Mesothelial cell of epicardium (in vitro differentiated cells): ENCODE measurements around the gene MRPL1. TPM values are rescaled to one million over a fixed set of nuclear protein-coding genes. Genes with fewer than 3 reads are reported as not detected.

Source experiments
- DNase-seq, 2 experiments: peaks; one replicate each; pipeline ENCODE4 v3.0.0; 2021; ENCODE audit warnings: low spot score in 2 of 2; ENCODE audit not compliant: unreplicated experiment in 2 of 2
- H3K27ac Mint-ChIP-seq: 2 replicates; pipeline ENCODE4 v1.8.0; 2021; ENCODE audit warnings: mixed read lengths
- H3K27me3 Mint-ChIP-seq: 2 replicates; pipeline ENCODE4 v1.8.0; 2021; ENCODE audit warnings: low read depth, mixed read lengths
- H3K36me3 Mint-ChIP-seq: 2 replicates; pipeline ENCODE4 v1.8.0; 2021; ENCODE audit warnings: mixed read lengths
- H3K4me1 Mint-ChIP-seq: 2 replicates; pipeline ENCODE4 v1.8.0; 2021; ENCODE audit warnings: mixed read lengths
- H3K4me3 Mint-ChIP-seq: 2 replicates; pipeline ENCODE4 v1.8.0; 2021; ENCODE audit warnings: mild to moderate bottlenecking, moderate library complexity, mixed read lengths
- H3K9me3 Mint-ChIP-seq: 2 replicates; pipeline ENCODE4 v1.8.0; 2021; ENCODE audit warnings: mixed read lengths
- total RNA-seq: library from RNA; stranded (reverse); gene quantifications from 3 replicates; pipeline ENCODE4 v1.2.1, GENCODE V29; 2021
- TF ChIP-seq, protein P1 (sequence below): fragments of 200-600 bp; sonication (generic); IDR thresholded peaks from one replicate; pipeline ENCODE4 v1.5.0; 2021; ENCODE audit warnings: antibody characterized with exemption; ENCODE audit not compliant: unreplicated experiment

The MRPL1 gene
- total RNA-seq, 1 donor from 2014 or later = 27.0 TPM

- TF ChIP-seq, protein P1, sequence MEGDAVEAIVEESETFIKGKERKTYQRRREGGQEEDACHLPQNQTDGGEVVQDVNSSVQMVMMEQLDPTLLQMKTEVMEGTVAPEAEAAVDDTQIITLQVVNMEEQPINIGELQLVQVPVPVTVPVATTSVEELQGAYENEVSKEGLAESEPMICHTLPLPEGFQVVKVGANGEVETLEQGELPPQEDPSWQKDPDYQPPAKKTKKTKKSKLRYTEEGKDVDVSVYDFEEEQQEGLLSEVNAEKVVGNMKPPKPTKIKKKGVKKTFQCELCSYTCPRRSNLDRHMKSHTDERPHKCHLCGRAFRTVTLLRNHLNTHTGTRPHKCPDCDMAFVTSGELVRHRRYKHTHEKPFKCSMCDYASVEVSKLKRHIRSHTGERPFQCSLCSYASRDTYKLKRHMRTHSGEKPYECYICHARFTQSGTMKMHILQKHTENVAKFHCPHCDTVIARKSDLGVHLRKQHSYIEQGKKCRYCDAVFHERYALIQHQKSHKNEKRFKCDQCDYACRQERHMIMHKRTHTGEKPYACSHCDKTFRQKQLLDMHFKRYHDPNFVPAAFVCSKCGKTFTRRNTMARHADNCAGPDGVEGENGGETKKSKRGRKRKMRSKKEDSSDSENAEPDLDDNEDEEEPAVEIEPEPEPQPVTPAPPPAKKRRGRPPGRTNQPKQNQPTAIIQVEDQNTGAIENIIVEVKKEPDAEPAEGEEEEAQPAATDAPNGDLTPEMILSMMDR = no peak
- no peak overlapping the region for H3K27ac Mint-ChIP-seq
- H3K27me3 Mint-ChIP-seq = no peaks in the 10 kb centered on the region
- H3K4me1 Mint-ChIP-seq = peaks cover 7% of the 10 kb centered on the region
- H3K9me3 Mint-ChIP-seq = peaks cover 27% of the 10 kb centered on the region
- no peak for DNase-seq
- H3K4me3 Mint-ChIP-seq = no peak overlapping the region
- peaks cover 32% of the 10 kb centered on the region for H3K36me3 Mint-ChIP-seq
These were observed 59.8 kb downstream of the MRPL1 start for GRCh38 chr4:77922158-77923094.

GRCh38 chr4:77927991-77928925 lies 65.6 kb downstream of the MRPL1 start:
- Mint-ChIP-seq H3K27ac (peak overlapping the region; percentile 78), H3K36me3 (peaks cover 33% of the 10 kb centered on the region), H3K9me3 (peaks cover 20% of the 10 kb centered on the region), H3K4me1 (peaks cover 9% of the 10 kb centered on the region), H3K27me3 (no peaks in the 10 kb centered on the region), H3K4me3 (no peak overlapping the region)
- DNase-seq = no peak
- TF ChIP-seq, protein P1 = no peak

DNA sequence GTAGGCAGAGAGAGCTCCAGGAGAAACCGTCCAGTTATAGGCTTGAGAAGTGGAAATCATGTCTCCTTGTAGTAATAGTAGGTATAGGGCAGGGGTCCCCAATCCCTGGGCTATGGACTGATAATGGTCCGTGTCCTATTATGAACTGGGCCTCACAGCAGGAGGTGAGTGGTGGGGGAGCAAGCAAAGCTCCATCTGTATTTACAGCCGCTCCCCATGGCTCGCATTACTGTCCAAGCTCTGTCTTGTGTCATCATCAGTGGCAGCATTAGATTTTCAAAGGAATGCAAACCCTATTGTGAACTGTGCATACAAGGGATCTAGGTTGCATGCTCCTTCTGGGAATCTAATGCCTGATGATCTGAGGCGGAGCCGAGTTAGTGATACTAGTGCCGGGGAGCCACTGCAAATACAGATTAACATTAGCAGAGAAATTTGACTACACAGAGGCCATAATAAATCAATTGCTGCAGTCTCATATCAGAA lies 67.6 kb downstream of the MRPL1 start:
- no peak for DNase-seq
- H3K4me1 Mint-ChIP-seq = peaks cover 9% of the 10 kb centered on the region
- no peak overlapping the region for H3K27ac Mint-ChIP-seq
- H3K36me3 Mint-ChIP-seq = peaks cover 27% of the 10 kb centered on the region
- no peaks in the 10 kb centered on the region for H3K27me3 Mint-ChIP-seq
- TF ChIP-seq, protein P1 = no peak
- H3K4me3 Mint-ChIP-seq = no peak overlapping the region
- peaks cover 12% of the 10 kb centered on the region for H3K9me3 Mint-ChIP-seq

GRCh38 chr4:77930876-77931275 lies 68.2 kb downstream of the MRPL1 start:
- Mint-ChIP-seq H3K27me3 (no peaks in the 10 kb centered on the region), H3K27ac (no peak overlapping the region), H3K4me1 (peaks cover 9% of the 10 kb centered on the region), H3K36me3 (peaks cover 23% of the 10 kb centered on the region), H3K9me3 (peaks cover 8% of the 10 kb centered on the region), H3K4me3 (no peak overlapping the region)
- TF ChIP-seq, protein P1 = no peak
- no peak for DNase-seq

DNA sequence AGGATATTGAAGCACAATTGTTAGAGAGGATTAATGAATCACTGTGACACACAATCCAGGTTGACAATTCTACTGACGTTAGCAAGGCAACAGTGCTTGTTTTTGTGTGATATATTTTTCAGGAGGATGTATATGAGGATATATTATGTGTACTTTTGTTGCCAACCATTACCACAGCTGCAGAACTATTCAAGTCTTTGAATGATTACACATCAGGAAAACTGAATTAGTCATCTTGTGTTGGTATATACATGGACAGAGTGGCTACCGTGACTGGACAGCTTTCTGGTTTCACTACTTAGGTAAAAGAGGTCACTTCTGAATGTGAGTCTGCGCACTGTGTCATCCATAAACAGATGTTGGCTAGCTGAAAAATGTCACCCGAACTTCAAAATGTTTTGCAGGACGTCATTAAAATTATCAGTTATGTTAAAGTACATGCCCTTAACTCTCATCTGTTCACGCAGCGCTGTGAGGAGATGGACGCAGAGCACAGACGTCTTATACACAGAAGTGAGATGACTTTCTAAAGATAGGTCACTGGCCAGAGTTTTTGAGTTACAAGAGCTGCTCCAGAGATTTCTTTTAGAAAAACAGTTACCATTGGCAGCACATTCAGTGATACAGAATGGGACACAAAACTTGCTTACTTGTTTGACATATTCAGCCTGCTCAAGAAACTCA lies 69.0 kb downstream of the MRPL1 start:
- no peaks in the 10 kb centered on the region for H3K27me3 Mint-ChIP-seq
- H3K4me1 Mint-ChIP-seq = peaks cover 9% of the 10 kb centered on the region
- TF ChIP-seq, protein P1 = no peak
- H3K9me3 Mint-ChIP-seq = peaks cover 4% of the 10 kb centered on the region
- no peak overlapping the region for H3K27ac Mint-ChIP-seq
- H3K36me3 Mint-ChIP-seq = peaks cover 20% of the 10 kb centered on the region
- DNase-seq = no peak
- H3K4me3 Mint-ChIP-seq = no peak overlapping the region
